Stimulated activated memory B cell treated with anti-CD40 and anti-IgM and Interleukin-4, amounts not matched to agents 10 μg/mL and 1 μg/mL and 100 μg/mL, for 72 hours (primary cell): Measurements from ENCODE around the gene MZB1.
"Not testable (repeated sequence)": the region's sequence is repeated elsewhere in the genome, so short reads cannot be mapped to it uniquely, and the experiment has no call there.

Experiments used
- ATAC-seq: fragments of 150-1000 bp; cut with Tn5 transposase; 2 replicates; pipeline ENCODE4 v1.10.0; 2021
- H3K27ac Mint-ChIP-seq: one replicate; pipeline ENCODE4 v1.8.0; 2022; ENCODE audit warnings: mild to moderate bottlenecking, mixed read lengths
- H3K27me3 Mint-ChIP-seq: one replicate; pipeline ENCODE4 v1.8.0; 2022; ENCODE audit warnings: mixed read lengths
- H3K36me3 Mint-ChIP-seq: one replicate; pipeline ENCODE4 v1.8.0; 2022; ENCODE audit warnings: mixed read lengths
- H3K4me1 Mint-ChIP-seq: one replicate; pipeline ENCODE4 v1.8.0; 2022; ENCODE audit warnings: mixed read lengths
- H3K4me3 Mint-ChIP-seq: one replicate; pipeline ENCODE4 v1.8.0; 2022; ENCODE audit warnings: mild to moderate bottlenecking, moderate library complexity, mixed read lengths
- H3K9me3 Mint-ChIP-seq: one replicate; pipeline ENCODE4 v1.8.0; 2022; ENCODE audit warnings: mixed read lengths

Gene MZB1

DNA sequence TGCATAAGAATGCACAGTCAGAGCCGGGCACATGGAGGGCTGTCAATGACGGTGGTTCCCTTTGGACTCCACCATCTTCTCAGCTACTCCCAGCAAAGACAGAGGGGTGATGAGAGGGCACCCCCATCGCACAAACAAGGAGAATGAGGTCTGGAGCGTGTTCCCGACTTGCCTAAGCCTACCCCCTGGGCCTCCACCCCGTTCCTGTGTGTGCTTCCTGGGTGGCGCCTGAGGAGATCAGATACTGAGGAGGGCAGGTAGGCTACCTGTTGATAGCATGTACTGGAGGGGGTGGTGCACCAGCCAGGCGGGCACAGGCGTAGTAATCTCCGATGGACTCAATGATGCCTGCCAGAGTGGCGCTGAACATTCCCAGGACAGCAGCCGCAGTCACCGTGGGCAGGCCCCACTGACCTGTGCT, 10.8 kb downstream of the MZB1 start:
- Mint-ChIP-seq H3K36me3 (peaks cover 19% of the 10 kb centered on the region), H3K4me1 (peaks cover 36% of the 10 kb centered on the region), H3K27me3 (no peaks in the 10 kb centered on the region), H3K27ac (no peak overlapping the region), H3K4me3 (no peak overlapping the region), H3K9me3 (no peaks in the 10 kb centered on the region)
- no peak for ATAC-seq

DNA sequence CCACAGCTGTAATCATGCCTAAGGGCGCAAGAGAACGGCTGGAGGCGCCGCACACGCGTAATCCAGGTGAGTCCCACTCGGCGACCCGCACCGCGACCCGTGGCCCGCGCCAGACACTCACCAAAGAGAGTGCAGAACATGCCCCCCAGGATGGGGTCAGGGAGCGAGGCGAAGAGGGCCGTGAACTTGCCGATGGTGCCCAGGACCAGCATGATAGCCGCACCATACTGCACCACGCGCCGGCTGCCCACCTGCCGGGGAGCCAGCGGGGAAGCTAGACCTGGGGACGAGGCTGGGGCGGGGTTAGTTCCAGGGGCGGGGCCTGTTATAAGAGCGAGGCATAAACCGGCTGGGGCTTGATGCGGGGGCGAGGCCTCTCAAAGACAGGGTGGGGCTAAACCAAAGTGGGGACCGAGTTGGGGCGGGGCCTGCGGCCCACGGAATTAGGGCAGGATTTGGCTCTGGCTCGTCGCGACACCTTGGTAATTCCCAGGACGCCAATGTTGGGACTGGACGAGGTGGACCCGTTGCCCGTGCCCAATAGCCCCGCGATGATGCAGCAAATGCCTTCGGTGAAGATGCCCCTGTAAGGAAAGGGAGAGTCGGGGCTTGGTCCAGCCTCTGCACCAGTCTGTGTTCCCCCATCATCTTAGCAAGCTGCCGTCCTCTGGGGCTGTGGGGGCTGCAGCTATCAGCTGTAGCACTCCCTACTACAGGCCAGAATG, 11.4 kb downstream of the MZB1 start:
- H3K27ac Mint-ChIP-seq: no peak overlapping the region
- peaks cover 30% of the 10 kb centered on the region for H3K4me1 Mint-ChIP-seq
- H3K27me3 Mint-ChIP-seq: no peaks in the 10 kb centered on the region
- no peak overlapping the region for H3K4me3 Mint-ChIP-seq
- peak; percentile 13 for ATAC-seq
- H3K36me3 Mint-ChIP-seq: peaks cover 24% of the 10 kb centered on the region
- no peaks in the 10 kb centered on the region for H3K9me3 Mint-ChIP-seq

DNA sequence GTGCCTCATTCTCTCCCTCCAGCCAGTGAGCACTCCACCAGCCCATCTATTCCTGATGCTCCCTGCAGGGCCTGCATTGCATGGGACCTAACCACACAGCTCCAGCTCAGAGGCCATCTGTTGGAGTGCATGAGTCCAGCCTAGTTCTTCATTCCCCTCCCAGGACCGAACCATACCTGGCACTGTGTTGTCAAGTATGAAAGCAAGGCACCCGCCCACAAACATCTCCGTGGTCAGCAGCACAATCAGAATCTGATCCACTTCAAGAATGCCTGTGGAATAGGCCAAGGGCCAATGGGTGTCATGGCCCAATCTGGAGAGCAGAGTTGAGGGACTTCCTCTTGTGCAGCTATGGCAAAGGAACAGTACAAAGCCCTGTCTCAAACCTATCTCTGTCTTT, 12.5 kb downstream of the MZB1 start:
- H3K9me3 Mint-ChIP-seq: no peaks in the 10 kb centered on the region
- peaks cover 27% of the 10 kb centered on the region for H3K36me3 Mint-ChIP-seq
- no peaks in the 10 kb centered on the region for H3K27me3 Mint-ChIP-seq
- no peak overlapping the region for H3K4me3 Mint-ChIP-seq
- no peak for ATAC-seq
- H3K4me1 Mint-ChIP-seq: peaks cover 22% of the 10 kb centered on the region
- no peak overlapping the region for H3K27ac Mint-ChIP-seq

DNA sequence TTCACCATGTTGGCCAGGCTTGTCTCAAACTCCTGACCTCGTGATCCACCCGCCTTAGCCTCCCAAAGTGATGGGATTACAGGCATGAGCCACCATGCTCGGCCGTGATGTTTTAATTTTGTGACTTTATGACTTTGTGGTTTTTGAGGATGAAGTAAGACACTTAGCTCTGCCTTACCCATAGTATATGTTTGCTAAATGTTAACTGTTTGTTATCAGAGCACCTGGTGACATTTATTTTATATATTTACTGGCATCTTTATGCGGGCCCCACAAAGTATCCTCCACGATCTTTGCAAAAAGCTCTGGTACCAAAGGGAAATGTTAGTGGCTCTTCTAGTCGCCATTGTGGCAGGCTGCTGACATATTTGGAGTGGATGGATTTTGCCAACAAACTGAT, 13.3 kb downstream of the MZB1 start:
- Mint-ChIP-seq H3K27me3 (no peaks in the 10 kb centered on the region), H3K4me3 (no peak overlapping the region), H3K4me1 (peaks cover 17% of the 10 kb centered on the region), H3K9me3 (no peaks in the 10 kb centered on the region), H3K36me3 (peaks cover 33% of the 10 kb centered on the region), H3K27ac (no peak overlapping the region)
- ATAC-seq: no peak

DNA sequence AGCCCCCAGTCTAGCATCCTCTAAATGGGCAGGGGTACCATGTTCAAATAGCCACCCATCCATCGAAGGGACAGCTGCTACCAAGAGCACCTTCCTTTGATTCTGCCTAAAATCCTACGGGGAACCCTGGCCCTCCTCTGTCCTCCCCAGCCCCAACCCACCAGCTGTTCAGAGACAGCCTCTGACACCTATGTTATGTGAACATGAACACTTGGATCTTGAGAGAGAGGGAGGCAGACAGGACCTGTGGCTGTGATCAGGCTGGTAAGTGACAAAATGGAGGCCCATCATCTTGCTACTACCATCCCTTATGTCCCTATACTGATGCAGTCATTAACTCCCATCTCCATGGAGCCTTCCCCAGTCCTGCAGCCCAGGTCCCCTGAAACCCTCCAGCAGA, 14.8 kb downstream of the MZB1 start:
- Mint-ChIP-seq H3K4me3 (no peak overlapping the region), H3K27ac (no peak overlapping the region), H3K9me3 (no peaks in the 10 kb centered on the region), H3K27me3 (no peaks in the 10 kb centered on the region), H3K36me3 (peaks cover 33% of the 10 kb centered on the region), H3K4me1 (peaks cover 15% of the 10 kb centered on the region)
- no peak for ATAC-seq

DNA sequence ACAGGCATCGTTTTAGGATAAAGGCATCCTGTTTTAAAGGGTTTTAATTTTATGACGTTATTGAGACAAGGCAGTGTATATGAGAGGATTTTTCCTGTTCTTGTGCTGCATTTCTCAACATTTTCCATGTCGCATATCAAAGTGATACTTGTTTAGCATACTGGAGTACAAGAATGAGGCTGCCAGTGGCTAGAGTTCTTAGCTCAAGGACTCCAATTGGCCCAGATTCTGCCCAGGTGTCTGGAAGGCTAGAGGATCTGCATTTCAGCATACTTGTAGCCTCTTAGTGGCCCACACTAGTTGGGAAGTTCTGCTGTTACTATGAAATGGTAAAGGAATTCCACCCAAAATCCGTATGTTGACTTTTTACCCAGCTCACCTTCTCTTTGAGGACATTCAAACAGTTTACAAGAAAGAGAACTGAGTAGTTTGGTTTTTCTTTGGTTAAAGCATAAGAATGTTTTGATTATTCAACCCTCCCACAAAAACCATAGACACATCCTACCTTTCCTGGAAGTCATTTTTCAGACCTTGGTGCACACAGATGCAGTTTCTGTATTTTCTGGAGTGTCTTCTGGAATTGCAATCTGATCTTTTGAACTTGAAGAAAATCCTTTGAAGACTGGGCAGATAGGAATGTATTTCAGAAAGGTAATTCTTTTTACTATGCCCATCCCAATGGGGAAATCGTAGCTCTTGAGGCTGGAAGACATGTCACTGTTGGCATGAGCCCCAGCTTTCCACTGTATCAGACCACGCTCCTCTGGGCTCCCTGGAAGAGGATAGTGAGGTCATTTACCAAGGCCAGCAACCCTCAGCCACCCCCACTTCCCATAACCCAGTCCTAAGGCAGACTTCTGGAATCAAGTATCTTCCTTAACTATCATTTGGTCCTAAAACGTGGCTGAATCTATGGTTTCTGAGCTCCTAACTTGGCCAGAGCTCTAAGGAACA, 18.0 kb downstream of the MZB1 start:
- no peak for ATAC-seq
- Mint-ChIP-seq H3K27me3 (no peaks in the 10 kb centered on the region), H3K4me1 (no peaks in the 10 kb centered on the region), H3K36me3 (peaks cover 28% of the 10 kb centered on the region), H3K4me3 (no peak overlapping the region), H3K27ac (no peak overlapping the region), H3K9me3 (no peaks in the 10 kb centered on the region)

DNA sequence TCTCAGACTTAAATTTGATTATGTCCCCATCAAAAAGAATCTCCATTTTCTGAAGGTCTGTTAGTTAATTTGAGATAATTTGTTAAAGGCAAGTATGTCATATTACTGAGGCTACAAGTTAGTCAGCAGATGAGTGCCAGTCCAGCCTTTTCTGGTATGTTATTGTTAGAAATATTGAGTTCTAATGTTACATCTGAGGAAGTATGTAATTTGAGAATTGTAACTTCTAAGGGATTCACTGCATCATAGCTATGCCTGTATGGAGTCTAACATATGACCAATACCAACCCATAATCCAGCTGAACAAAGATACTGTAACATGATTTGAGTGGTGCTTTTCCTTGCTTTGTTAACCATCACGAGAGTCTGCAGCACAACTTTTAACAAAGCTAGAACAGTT, 20.5 kb downstream of the MZB1 start:
- ATAC-seq: no peak
- H3K27ac Mint-ChIP-seq: no peak overlapping the region
- H3K36me3 Mint-ChIP-seq: peaks cover 23% of the 10 kb centered on the region
- no peak overlapping the region for H3K4me3 Mint-ChIP-seq
- no peaks in the 10 kb centered on the region for H3K4me1 Mint-ChIP-seq
- H3K9me3 Mint-ChIP-seq: no peaks in the 10 kb centered on the region
- no peaks in the 10 kb centered on the region for H3K27me3 Mint-ChIP-seq

DNA sequence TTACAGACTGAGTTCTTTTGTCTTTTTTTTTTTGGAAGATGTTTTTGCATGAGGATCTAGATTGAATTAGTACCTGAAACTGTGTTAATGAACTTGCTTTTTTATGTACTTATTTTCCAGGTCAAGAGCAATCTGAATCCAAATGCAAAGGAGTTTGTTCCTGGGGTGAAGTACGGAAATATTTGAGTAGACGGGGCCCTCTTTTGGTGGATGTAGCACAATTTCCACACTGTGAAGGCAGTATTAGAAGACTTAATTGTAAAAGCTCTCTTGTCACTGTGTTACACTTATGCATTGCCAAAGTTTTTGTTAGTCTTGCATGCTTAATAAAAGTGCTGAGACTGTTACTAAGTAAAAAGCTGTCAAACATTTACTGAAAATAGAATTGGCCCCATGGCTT, 21.1 kb downstream of the MZB1 start:
- H3K27ac Mint-ChIP-seq: peak overlapping the region; percentile 34
- peaks cover 27% of the 10 kb centered on the region for H3K36me3 Mint-ChIP-seq
- H3K4me3 Mint-ChIP-seq: no peak overlapping the region

DNA sequence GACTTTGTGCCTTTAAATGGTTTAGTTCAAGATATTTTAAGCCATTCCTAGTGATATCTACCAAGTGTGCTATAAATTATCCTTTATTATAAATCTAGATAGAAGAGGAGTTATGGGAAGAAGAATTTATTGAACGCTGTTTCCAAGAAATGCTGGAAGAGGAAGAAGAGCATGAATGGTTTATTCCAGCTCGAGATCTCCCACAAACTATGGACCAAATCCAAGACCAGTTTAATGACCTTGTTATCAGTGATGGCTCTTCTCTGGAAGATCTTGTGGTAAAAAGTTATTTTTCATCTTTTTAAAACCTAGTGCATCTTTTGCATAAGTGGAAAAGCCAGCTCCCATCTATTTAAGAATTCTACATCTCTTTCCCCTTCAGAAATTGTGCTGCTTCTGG, 25.2 kb downstream of the MZB1 start:
- no peaks in the 10 kb centered on the region for H3K9me3 Mint-ChIP-seq
- H3K4me3 Mint-ChIP-seq: no peak overlapping the region
- H3K27ac Mint-ChIP-seq: no peak overlapping the region
- no peak for ATAC-seq
- no peaks in the 10 kb centered on the region for H3K27me3 Mint-ChIP-seq
- peaks cover 14% of the 10 kb centered on the region for H3K4me1 Mint-ChIP-seq
- peaks cover 20% of the 10 kb centered on the region for H3K36me3 Mint-ChIP-seq

More for the DNA sequence above, 21.1 kb downstream of the MZB1 start:
- Mint-ChIP-seq H3K27me3 (no peaks in the 10 kb centered on the region), H3K4me1 (peaks cover 5% of the 10 kb centered on the region), H3K9me3 (no peaks in the 10 kb centered on the region)
- ATAC-seq: no peak

DNA sequence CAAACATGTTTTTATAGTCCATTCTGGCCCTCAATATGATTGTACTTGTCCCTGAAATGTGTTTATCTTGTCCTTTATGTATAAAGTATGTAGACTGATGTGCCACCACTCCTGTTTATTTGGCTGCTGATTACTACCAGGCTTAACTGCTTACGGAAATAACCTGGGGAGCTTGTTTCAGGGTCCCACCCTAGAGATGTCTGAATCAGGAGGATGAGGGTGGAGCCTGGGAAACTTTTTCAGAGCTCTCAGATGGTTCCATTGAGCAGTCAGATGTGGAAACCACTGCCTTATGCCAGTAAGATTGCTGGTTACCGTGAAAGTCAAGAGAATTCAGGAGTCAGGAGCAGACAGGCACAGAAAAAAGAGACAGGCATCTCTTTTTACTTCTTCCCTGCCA, 25.8 kb downstream of the MZB1 start:
- Mint-ChIP-seq H3K4me3 (no peak overlapping the region), H3K27ac (no peak overlapping the region), H3K36me3 (peaks cover 20% of the 10 kb centered on the region), H3K4me1 (peaks cover 14% of the 10 kb centered on the region), H3K9me3 (no peaks in the 10 kb centered on the region), H3K27me3 (no peaks in the 10 kb centered on the region)
- no peak for ATAC-seq

DNA sequence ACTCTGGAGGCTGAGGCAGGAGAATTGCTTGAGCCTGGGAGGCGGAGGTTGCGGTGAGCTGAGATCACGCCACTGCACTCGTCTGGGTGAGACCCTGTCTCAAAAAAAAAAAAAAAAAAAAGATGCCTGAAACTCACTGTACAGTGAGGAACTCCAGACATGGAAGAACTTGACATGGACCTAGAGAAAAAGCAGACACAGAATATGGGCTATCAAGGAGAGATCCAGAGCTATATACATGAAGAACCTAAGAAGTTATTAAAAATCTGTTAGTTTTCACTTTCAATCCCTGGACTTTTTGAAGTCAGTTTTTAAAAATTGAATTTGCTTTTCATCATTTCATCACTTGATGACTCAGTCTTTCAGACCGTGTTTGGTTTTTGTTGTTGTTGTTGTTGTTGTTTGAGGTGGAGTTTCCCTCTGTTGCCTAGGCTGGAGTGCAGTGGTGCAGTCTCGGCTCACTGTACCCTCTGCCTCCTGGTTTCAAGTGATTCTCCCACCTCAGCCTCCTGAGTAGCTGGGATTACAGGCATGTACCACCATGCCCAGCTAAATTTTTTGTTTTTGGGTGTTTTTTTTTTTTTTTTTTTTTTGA, 27.8 kb downstream of the MZB1 start:
- H3K4me3 Mint-ChIP-seq: no peak overlapping the region
- no peak overlapping the region for H3K27ac Mint-ChIP-seq
- peaks cover 22% of the 10 kb centered on the region for H3K4me1 Mint-ChIP-seq
- no peak for ATAC-seq
- H3K9me3 Mint-ChIP-seq: no peaks in the 10 kb centered on the region
- H3K36me3 Mint-ChIP-seq: peaks cover 21% of the 10 kb centered on the region
- no peaks in the 10 kb centered on the region for H3K27me3 Mint-ChIP-seq

DNA sequence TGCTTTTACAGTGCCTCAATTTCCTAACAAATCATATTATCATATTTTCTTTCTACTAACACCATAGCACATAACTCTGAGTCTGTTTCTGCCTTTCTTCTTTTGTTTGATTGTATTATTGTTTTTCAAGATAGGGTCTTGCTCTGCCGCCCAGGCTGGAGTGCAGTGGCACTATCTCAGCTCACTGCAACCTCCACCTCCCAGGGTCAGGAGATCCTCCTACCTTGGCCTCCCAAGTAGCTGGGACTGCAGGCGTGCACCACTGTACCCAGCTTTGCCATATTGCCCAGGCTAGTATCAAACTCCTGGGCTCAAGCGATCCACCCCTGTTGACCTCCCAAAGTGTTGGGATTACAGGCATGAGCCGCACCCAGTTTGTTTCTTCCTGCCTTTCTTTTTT, 29.3 kb downstream of the MZB1 start:
- no peak overlapping the region for H3K4me3 Mint-ChIP-seq
- no peak for ATAC-seq
- peaks cover 22% of the 10 kb centered on the region for H3K4me1 Mint-ChIP-seq
- H3K9me3 Mint-ChIP-seq: no peaks in the 10 kb centered on the region
- H3K27me3 Mint-ChIP-seq: no peaks in the 10 kb centered on the region
- H3K36me3 Mint-ChIP-seq: peaks cover 21% of the 10 kb centered on the region
- H3K27ac Mint-ChIP-seq: no peak overlapping the region

DNA sequence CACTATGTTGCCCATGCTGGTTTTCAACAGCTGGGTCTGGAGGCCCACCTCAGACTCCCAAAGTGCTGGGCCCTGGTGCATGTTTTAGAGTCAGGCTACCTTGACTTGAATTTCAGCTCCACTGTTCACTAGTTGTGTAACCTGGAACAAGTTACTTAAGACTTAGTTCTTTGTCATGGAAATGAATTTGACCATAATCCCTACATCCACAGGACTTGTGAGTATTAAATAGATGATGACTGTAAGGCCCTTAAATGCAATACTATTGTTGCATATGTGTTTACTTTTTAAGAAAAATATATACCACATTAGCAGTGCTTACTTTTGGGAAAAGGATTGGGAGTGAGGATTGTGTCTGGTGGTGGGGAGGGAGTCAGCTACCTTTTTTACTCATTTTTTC, 31.6 kb downstream of the MZB1 start:
- no peak for ATAC-seq
- H3K27ac Mint-ChIP-seq: peak overlapping the region; percentile 14
- peaks cover 25% of the 10 kb centered on the region for H3K4me1 Mint-ChIP-seq
- no peaks in the 10 kb centered on the region for H3K9me3 Mint-ChIP-seq
- peaks cover 17% of the 10 kb centered on the region for H3K36me3 Mint-ChIP-seq
- H3K27me3 Mint-ChIP-seq: no peaks in the 10 kb centered on the region
- H3K4me3 Mint-ChIP-seq: no peak overlapping the region

DNA sequence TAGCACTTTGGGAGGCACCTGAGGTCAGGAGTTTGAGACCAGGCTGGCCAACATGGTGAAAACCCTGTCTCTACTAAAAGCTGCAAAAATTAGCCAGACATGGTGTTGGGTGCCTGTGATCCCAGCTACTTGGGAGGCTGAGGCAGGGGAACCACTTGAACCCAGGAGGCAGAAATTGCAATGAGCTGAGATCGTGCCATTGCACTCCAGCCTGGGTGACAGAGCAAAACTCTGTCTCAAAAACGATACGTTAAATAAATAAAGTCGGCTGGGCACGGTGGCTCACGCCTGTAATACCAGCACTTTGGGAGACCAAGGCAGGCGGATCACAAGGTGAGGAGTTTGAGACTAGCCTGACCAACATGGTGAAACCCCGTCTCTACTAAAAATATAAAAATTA, 33.8 kb downstream of the MZB1 start:
- not testable (repeated sequence) for ATAC-seq, H3K27ac Mint-ChIP-seq, H3K27me3 Mint-ChIP-seq, H3K9me3 Mint-ChIP-seq, H3K4me3 Mint-ChIP-seq
- peaks cover 24% of the 10 kb centered on the region for H3K4me1 Mint-ChIP-seq
- H3K36me3 Mint-ChIP-seq: peaks cover 17% of the 10 kb centered on the region

DNA sequence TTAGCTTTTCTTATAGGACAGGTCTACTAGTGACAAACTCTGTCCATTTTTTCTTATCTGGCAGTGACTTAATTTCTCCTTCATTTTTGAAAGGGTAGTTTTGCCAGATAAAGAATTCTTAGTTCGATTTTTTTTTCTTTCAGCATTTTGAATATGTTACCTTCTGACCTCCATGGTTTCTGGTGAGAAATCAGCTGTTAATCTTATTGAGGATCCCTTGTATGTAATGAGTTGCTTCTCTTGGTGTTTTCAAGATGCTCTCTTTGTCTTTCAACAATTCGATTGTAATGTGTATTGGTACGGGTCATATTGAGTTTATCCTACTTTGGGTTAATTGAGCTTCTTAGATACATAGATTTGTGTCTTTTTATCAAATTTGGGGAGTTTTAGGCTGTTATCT, 35.5 kb downstream of the MZB1 start:
- ATAC-seq: no peak
- Mint-ChIP-seq H3K36me3 (peaks cover 17% of the 10 kb centered on the region), H3K4me1 (peaks cover 17% of the 10 kb centered on the region), H3K27ac (no peak overlapping the region), H3K27me3 (no peaks in the 10 kb centered on the region), H3K4me3 (no peak overlapping the region), H3K9me3 (no peaks in the 10 kb centered on the region)
